ENCODE measurements around the gene SNX1. TPM values are rescaled to one million over a fixed set of nuclear protein-coding genes. Genes with fewer than 3 reads are reported as not detected.

Gene SNX1
- total RNA-seq, 3 donors from 2014 or later (not counting 1 experiment from before 2014, with no cell fraction given) = 110 to 141 (median 111) TPM

DNA sequence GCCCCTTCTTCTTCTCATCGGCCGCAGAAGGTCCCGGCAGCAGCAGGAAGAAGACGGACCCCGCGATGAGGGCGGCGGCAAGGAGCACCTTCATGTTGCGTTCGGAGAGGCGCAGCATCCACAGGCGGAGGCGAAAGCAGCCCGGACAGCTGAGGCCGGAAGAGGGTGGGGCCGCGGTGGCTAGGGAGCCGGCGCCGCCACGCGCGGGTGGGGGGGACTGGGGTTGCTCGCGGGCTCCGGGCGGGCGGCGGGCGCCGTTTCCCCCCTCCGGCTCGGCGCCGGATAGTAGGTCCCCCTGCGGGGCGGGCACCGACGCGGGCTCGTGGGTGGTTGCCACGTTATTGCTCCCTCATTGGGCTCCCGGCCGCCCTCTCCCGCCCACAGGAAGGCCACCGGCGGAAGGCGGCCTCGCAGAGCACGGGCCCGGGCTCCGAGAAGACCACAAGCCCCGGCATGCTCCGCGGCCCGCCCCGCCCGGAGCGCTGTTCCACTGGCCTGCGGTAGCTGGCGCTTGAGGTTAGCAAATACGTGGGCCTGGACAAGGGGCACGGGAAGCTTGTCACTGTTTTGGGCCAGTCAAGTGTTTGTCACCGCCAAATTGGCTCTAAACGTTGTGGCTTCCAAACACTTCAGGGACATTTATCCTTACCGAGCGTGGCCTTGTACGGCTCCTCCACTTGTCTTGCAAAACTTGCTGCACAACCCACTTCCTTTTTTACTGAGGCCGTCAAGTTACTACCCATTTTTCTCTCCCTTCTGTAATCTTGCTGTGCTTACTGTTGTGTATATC, 67.3 kb downstream of the SNX1 start, which contains the start of gene PPIB:
TSS of gene PPIB (minus strand) at position 154 of the 790 bp plus-strand sequence. CDS start at position 118, 36 bp downstream.
- Mint-ChIP-seq H3K27me3 (ENCODE audit: low read depth in 2 of 2) (no peaks in the 10 kb centered on the region), H3K4me1 (peaks cover 43 to 44% of the 10 kb centered on the region in 2 donors), H3K36me3 (peaks cover 10% of the 10 kb centered on the region), H3K4me3 (peak within 1 kb of the TSS; percentile 88), H3K27ac (peak within 1 kb of the TSS; percentile 92 to 95), H3K9me3 (no peaks in the 10 kb centered on the region)
- TF ChIP-seq, protein P1, sequence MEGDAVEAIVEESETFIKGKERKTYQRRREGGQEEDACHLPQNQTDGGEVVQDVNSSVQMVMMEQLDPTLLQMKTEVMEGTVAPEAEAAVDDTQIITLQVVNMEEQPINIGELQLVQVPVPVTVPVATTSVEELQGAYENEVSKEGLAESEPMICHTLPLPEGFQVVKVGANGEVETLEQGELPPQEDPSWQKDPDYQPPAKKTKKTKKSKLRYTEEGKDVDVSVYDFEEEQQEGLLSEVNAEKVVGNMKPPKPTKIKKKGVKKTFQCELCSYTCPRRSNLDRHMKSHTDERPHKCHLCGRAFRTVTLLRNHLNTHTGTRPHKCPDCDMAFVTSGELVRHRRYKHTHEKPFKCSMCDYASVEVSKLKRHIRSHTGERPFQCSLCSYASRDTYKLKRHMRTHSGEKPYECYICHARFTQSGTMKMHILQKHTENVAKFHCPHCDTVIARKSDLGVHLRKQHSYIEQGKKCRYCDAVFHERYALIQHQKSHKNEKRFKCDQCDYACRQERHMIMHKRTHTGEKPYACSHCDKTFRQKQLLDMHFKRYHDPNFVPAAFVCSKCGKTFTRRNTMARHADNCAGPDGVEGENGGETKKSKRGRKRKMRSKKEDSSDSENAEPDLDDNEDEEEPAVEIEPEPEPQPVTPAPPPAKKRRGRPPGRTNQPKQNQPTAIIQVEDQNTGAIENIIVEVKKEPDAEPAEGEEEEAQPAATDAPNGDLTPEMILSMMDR (IDR thresholded peaks at IDR 0.05) = no peak
- H3K27ac ChIP-seq (ENCODE audit: low read length) = peak within 1 kb of the TSS; percentile 84
- peak within 1 kb of the TSS; percentile 80 for H3K4me3 ChIP-seq (ENCODE audit: low read length)
- H3K4me1 ChIP-seq (ENCODE audit: control insufficient read depth, insufficient read depth, low read length) = peaks cover 44% of the 10 kb centered on the region
- under 1% methylated on average over 68 of the region's 69 CpGs for WGBS (ENCODE audit: insufficient coverage)
- ATAC-seq = peak; percentile 89 to 96 (median 91)
- H3K36me3 ChIP-seq (ENCODE audit: control insufficient read depth, insufficient read depth, low read length) = peaks cover 24% of the 10 kb centered on the region
- no peaks in the 10 kb centered on the region for H3K27me3 ChIP-seq (ENCODE audit: control insufficient read depth, insufficient read depth, low read length)
- no peaks in the 10 kb centered on the region for H3K9me3 ChIP-seq (ENCODE audit: control insufficient read depth, insufficient read depth, low read length)
- DNase-seq = peak; percentile 93 to 97
- intact Hi-C loops (cut with micrococcal nuclease) = loop anchor here (1.0 to 5.0 kb wide), 4 partner anchors 70 to 719 kb away; partner anchors contain the start of genes CIAO2A and CSNK1G1

DNA sequence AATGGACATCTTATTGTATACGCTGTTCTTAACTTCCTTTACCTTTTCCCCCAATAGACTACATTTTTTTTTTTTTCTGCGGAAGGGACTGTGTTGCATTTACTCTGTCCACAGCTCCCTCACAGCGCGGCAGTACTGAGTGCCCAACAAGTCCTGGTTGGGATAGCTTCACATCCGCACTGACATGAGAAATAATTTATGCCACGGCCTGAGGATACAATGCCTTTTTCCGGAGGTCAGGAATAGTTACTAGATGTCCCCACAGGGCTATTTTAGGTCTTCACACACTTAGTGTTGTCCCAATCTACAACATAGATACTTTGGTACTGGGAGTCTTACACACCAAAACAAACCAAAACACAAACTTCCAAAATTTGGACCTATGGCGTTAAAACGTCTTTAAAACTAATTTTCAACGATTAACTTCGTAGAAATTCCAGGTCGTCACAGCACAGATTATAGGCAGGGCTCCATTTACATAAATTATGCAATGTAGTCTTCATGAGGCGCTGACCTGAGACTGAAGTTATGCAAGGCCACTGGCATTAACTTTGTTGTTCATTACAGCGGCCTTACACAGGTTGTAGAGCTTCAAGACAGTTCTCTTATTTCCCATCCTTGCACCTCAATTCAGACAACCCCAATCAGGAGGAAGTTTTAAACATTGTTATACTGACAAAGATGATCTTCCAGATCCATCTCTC, 68.0 kb downstream of the SNX1 start:
- peaks cover 35 to 37% of the 10 kb centered on the region in 2 donors for H3K4me1 Mint-ChIP-seq
- no peaks in the 10 kb centered on the region for H3K9me3 ChIP-seq (ENCODE audit: control insufficient read depth, insufficient read depth, low read length)
- peak overlapping the region; percentile 84 for H3K27ac ChIP-seq (ENCODE audit: low read length)
- DNase-seq (no peak), ATAC-seq (peak in 1 of 3 donors; percentile 0)
- H3K27ac Mint-ChIP-seq = peak overlapping the region; percentile 92 to 95
- peaks cover 17% of the 10 kb centered on the region for H3K36me3 ChIP-seq (ENCODE audit: control insufficient read depth, insufficient read depth, low read length)
- H3K36me3 Mint-ChIP-seq = peaks cover 2% of the 10 kb centered on the region
- H3K4me3 ChIP-seq (ENCODE audit: low read length) = peak overlapping the region; percentile 64
- TF ChIP-seq, protein P1 (IDR thresholded peaks at IDR 0.05) = no peak
- intact Hi-C loops (cut with micrococcal nuclease) = loop anchor here (1.0 to 5.0 kb wide), 4 partner anchors 71 to 718 kb away; partner anchors contain the start of genes CIAO2A and CSNK1G1
- H3K4me1 ChIP-seq (ENCODE audit: control insufficient read depth, insufficient read depth, low read length) = peaks cover 39% of the 10 kb centered on the region
- H3K27me3 Mint-ChIP-seq (ENCODE audit: low read depth in 2 of 2) = no peaks in the 10 kb centered on the region
- H3K4me3 Mint-ChIP-seq = peak overlapping the region; percentile 88
- no peaks in the 10 kb centered on the region for H3K27me3 ChIP-seq (ENCODE audit: control insufficient read depth, insufficient read depth, low read length)
- WGBS (ENCODE audit: insufficient coverage) = 34% methylated on average over 14 of the region's 14 CpGs
- H3K9me3 Mint-ChIP-seq = no peaks in the 10 kb centered on the region

DNA sequence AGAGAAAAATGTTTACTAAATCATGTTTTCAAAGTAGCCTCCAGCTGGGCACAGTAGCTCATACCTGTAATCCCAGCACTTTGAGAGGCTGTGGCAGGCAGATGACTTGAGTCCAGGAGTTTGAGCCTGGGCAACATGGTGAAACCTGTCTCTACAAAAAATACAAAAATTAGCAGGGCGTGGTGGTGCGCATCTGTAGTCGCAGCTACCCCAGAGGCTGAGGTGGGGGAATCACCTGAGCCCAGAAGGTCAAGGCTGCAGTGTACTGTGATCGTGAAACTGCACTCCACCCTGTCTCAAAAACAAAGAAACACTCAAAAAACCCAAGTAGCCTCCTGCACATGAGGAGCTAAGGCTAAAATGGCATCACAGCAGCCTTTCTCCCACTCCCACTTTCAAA, 68.7 kb downstream of the SNX1 start:
- Mint-ChIP-seq H3K27me3 (ENCODE audit: low read depth in 2 of 2) (no peaks in the 10 kb centered on the region), H3K27ac (peak overlapping the region; percentile 92 to 95), H3K9me3 (no peaks in the 10 kb centered on the region), H3K36me3 (no peaks in the 10 kb centered on the region), H3K4me3 (peak overlapping the region; percentile 69), H3K4me1 (peaks cover 30 to 31% of the 10 kb centered on the region in 2 donors)
- no peaks in the 10 kb centered on the region for H3K9me3 ChIP-seq (ENCODE audit: control insufficient read depth, insufficient read depth, low read length)
- H3K4me1 ChIP-seq (ENCODE audit: control insufficient read depth, insufficient read depth, low read length) = peaks cover 35% of the 10 kb centered on the region
- H3K27me3 ChIP-seq (ENCODE audit: control insufficient read depth, insufficient read depth, low read length) = no peaks in the 10 kb centered on the region
- H3K27ac ChIP-seq (ENCODE audit: low read length) = peak overlapping the region; percentile 84
- ATAC-seq (no peak), DNase-seq (no peak)
- no peak overlapping the region for H3K4me3 ChIP-seq (ENCODE audit: low read length)
- TF ChIP-seq, protein P1 (IDR thresholded peaks at IDR 0.05) = no peak
- intact Hi-C loops (cut with micrococcal nuclease) = loop anchor here (5.0 kb wide), 2 partner anchors 458 to 718 kb away; no protein-coding TSS in a partner anchor
- 66% methylated on average over 4 of the region's 4 CpGs for WGBS (ENCODE audit: insufficient coverage)
- H3K36me3 ChIP-seq (ENCODE audit: control insufficient read depth, insufficient read depth, low read length) = peaks cover 12% of the 10 kb centered on the region

Data from natural killer cell (primary cell).